Omental fat pad (tissue), 4 donors: Measurements from ENCODE around the gene ZNF511. TPM values are rescaled to one million over a fixed set of nuclear protein-coding genes. Genes with fewer than 3 reads are reported as not detected.

Experiments
- ATAC-seq: fragments of 150-250 bp; one replicate; pipeline ENCODE4 v1.9.1; 2016; ENCODE audit warnings: mild to moderate bottlenecking, moderate library complexity; ENCODE audit not compliant: low FRiP score
- DNase-seq: peaks from one replicate; pipeline ENCODE4 v3.0.0-alpha.2; 2019; ENCODE audit warnings: low spot score
- small RNA-seq: library from RNA; depleted of rRNA; stranded (forward); fragments of <200 nt; gene quantifications from one replicate; pipeline ENCODE3, GENCODE V24; 2016
- total RNA-seq, 4 donors: library from RNA; depleted of rRNA; stranded (reverse); fragments of >200 nt; gene quantifications; one replicate each; pipeline ENCODE4 v1.1.0, GENCODE V29; 2016
- TF ChIP-seq, protein P1 (sequence below), 3 donors: fragments of 450-650 bp; IDR thresholded peaks; one replicate each; pipeline ENCODE4 v1.5.1; 2016 to 2017; ENCODE audit warnings: antibody characterized with exemption in 3 of 3, mild to moderate bottlenecking in 3 of 3, moderate library complexity in 2 of 3

ZNF511 gene
- total RNA-seq, 4 donors from 2014 or later, result 19.3 to 40.2 (median 23.3) TPM

DNA sequence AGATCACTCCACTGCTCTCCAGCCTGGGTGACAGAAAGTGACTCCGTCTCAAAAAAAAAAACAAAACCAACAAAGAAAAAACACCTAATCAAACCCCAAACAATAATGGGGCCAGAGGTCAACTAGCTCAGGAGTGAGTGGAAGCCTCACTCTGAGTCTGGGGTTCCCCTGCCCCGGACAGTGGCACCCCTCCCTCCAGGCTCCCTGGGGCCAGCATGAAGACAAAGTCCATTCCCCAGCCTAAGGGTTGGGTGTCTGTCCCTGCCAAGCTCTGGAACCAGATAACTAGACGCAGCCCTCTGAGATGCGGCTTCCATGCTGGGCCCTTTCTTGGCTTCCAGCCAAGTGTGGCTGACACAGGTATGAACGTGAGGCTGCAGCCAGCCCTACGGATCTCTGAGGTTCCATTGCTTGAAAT, 50.8 kb downstream of the ZNF511 start:
- DNase-seq, result no peak
- no peak for ATAC-seq
- TF ChIP-seq, protein P1, sequence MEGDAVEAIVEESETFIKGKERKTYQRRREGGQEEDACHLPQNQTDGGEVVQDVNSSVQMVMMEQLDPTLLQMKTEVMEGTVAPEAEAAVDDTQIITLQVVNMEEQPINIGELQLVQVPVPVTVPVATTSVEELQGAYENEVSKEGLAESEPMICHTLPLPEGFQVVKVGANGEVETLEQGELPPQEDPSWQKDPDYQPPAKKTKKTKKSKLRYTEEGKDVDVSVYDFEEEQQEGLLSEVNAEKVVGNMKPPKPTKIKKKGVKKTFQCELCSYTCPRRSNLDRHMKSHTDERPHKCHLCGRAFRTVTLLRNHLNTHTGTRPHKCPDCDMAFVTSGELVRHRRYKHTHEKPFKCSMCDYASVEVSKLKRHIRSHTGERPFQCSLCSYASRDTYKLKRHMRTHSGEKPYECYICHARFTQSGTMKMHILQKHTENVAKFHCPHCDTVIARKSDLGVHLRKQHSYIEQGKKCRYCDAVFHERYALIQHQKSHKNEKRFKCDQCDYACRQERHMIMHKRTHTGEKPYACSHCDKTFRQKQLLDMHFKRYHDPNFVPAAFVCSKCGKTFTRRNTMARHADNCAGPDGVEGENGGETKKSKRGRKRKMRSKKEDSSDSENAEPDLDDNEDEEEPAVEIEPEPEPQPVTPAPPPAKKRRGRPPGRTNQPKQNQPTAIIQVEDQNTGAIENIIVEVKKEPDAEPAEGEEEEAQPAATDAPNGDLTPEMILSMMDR (IDR thresholded peaks at IDR 0.05), result no peak

DNA sequence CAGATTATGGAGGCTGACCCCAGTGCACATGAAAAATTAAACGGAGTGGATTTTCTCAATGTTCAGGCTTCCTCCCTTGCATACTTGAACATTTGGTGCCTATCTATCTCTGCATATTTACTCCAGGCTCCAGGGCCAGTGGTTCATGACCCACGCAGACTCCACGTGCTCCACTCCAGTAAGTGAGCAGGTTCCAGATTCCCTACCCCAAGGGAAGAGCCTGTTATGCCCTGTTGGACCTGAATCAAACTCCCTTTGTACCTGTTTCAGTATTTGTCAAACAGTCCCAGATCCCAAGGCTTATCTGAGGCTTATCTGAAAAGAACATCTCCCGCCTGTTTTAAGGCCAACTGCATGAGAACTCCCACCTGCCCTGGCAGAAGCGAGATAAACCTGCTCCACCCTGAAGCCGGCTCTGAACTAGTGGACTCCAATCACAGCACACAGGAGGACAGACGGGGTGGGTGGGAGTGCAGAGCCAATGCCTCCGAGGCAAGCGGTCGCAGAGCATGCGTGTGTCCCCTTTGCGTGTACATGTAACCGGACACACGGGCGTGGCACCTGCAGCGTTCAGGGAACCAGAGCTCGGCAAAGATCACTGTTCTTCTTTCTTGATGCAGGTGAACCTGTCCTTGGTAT, 51.4 kb downstream of the ZNF511 start:
- ATAC-seq (no peak), DNase-seq (no peak)
- TF ChIP-seq, protein P1 (IDR thresholded peaks at IDR 0.05), result no peak

DNA sequence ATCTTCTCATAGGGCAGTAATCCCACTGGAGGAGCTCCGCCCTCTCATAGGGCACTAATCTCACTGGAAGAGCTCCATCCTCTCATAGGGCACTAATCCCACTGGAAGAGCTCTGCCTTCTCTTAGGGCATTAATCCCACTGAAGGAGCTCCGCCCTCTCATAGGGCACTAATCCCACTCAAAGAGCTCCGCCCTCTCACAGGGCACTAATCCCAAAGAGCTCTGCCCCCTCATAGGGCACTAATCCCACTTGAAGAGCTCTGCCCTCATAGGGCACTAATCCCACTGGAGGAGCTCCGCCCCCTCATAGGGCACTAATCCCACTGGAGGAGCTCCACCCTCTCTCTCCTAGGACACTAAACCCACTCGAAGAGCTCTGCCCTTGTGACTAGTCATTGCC, 52.5 kb downstream of the ZNF511 start:
- TF ChIP-seq, protein P1 (IDR thresholded peaks at IDR 0.05), result no peak
- no peak for ATAC-seq
- no peak for DNase-seq

DNA sequence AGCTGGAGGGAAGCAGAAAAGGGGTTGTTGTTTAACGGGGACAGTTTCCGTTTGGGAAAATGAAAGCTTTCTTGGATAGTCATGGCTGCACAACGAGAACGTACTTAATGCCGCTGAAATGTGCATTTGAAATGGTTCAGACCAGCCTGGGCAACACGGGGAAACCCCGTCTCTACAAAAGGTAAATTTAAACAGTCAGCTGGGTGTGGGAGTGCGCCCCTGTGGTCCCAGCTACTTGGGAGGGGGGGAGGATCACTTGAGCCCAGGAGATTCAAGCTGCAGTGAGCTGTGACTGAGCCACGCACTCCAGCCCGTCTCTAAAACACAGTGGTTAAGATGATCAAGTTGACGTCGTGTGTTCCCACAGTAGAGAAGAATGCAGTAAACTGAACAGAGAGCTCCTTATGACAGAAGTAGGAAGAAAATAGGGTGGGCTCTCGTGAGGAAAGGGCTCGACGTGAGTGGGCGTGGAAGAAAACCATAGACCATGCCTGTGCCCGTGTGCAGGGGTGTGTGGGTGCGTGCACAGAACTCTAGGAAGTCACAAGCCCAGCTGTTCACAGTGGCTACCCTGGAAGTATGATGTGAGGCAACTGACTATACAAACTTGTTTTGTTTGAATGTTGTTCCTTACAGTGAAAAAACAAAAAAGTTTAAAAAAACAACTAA, 53.2 kb downstream of the ZNF511 start:
- TF ChIP-seq, protein P1 (IDR thresholded peaks at IDR 0.05), result no peak
- ATAC-seq (no peak), DNase-seq (no peak)

Small RNAs within 50 kb of the gene (small RNA-seq; reads per million reads assigned to genes)
- gene BANF1P2, result not detected

Other genes with a start within 250 kb of the ZNF511 start
- under 1 TPM in 1 of 4 donors, not detected in 3; 0.32 TPM for gene ADGRA1, start 221.0 kb upstream of the ZNF511 start, total RNA-seq
- gene KNDC1, start 148.7 kb upstream of the ZNF511 start, total RNA-seq, result 1 to 10 TPM in 3 of 4 donors, under 1 TPM in 1; 0.16 to 7.7 (median 1.7) TPM
- not detected for gene UTF1, start 78.7 kb upstream of the ZNF511 start, total RNA-seq
- 1 to 10 TPM in 2 of 4 donors, under 1 TPM in 2; 0.32 to 6.0 (median 2.4) TPM for gene VENTX, start 71.1 kb upstream of the ZNF511 start, total RNA-seq
- gene ADAM8, start 32.0 kb upstream of the ZNF511 start, total RNA-seq, result 10 to 100 TPM in 2 of 4 donors, 1 to 10 TPM in 2; 3.9 to 53.9 (median 8.4) TPM
- 10 to 100 TPM; 29.0 to 44.5 (median 36.3) TPM for gene TUBGCP2, start within 50 bp of the ZNF511 start, total RNA-seq
- gene CALY, start 28.0 kb downstream of the ZNF511 start, total RNA-seq, result not detected
- gene PRAP1, start 38.5 kb downstream of the ZNF511 start, total RNA-seq, result 1 to 10 TPM in 1 of 4 donors, not detected in 3; 3.3 TPM
- 10 to 100 TPM; 20.6 to 34.3 (median 24.1) TPM for gene FUOM, start 49.1 kb downstream of the ZNF511 start, total RNA-seq
- gene ECHS1, start 64.4 kb downstream of the ZNF511 start, total RNA-seq, result 100 to 1,000 TPM in 3 of 4 donors, 10 to 100 TPM in 1; 96.0 to 197 (median 138) TPM
- 1 to 10 TPM; 3.8 to 7.7 (median 6.1) TPM for gene PAOX, start 70.3 kb downstream of the ZNF511 start, total RNA-seq
- gene MTG1, start 85.2 kb downstream of the ZNF511 start, total RNA-seq, result 10 to 100 TPM; 14.6 to 30.9 (median 21.3) TPM
- gene SPRN, start 115.7 kb downstream of the ZNF511 start, total RNA-seq, result not detected
- gene SCART1, start 145.0 kb downstream of the ZNF511 start, total RNA-seq, result 1 to 10 TPM; 1.3 to 5.2 (median 2.0) TPM
- 1 to 10 TPM in 2 of 4 donors, under 1 TPM in 2; 0.31 to 2.3 (median 1.3) TPM for gene CYP2E1, start 218.4 kb downstream of the ZNF511 start, total RNA-seq